ENCODE data around the gene OR4M1.
"Not testable (repeated sequence)": the region's sequence is repeated elsewhere in the genome, so short reads cannot be mapped to it uniquely, and the experiment has no call there.

OR4M1 gene

DNA sequence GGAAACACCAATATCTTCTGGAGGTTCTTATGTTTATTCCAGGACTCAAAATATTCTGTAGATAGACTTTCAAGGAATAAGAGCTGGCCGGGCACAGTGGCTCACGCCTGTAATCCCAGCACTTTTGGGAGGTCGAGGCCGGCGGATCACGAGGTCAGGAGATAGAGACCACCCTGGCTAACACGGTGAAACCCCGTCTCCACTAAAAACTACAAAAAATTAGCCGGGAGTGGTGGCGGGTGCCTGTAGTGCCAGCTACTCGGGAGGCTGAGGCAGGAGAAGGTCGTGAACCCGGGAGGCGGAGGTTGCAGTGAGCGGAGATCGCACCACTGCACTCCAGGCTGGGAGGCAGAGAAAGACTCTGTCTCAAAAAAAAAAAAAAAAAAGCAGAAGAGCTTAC is 12.5 kb downstream of the OR4M1 start:
- H3K4me1 ChIP-seq (ENCODE audit: control insufficient read depth in 2 of 2, insufficient read depth in 2 of 2, low read length in 2 of 2); H3K36me3 ChIP-seq (ENCODE audit: control insufficient read depth in 2 of 2, insufficient read depth in 2 of 2, low read length in 2 of 2); H3K4me3 ChIP-seq (ENCODE audit: low read length in 2 of 2); H3K9me3 ChIP-seq (ENCODE audit: control insufficient read depth in 2 of 2, low read length in 2 of 2); H3K27ac ChIP-seq (ENCODE audit: low read depth in 2 of 2, low read length in 2 of 2); H3K27me3 ChIP-seq (ENCODE audit: control insufficient read depth in 2 of 2, insufficient read depth in 2 of 2, low read length in 2 of 2); H3K9ac ChIP-seq (ENCODE audit: low read depth in 1 of 2, low read length in 2 of 2): not testable (repeated sequence)

DNA sequence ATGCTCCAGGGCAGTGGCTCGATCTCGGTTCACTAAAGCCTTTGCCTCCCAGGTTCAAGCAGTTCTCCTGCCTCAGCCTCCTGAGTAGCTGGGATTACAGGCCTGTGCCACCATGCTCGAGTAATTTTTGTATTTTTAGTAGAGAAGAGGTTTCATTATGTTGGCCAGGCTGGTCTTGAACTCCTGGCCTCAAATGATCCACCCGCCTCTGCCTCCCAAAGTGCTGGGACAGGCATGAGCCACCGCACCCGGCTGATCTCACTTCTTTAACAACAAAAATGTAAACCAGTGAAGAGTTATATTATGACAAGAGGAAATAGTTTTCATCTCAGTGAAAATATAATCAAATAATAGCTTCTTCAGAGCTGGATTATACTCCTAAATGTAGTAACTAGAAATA is 14.0 kb downstream of the OR4M1 start:
- H3K4me3 ChIP-seq (ENCODE audit: low read length in 2 of 2); H3K36me3 ChIP-seq (ENCODE audit: control insufficient read depth in 2 of 2, insufficient read depth in 2 of 2, low read length in 2 of 2); H3K27ac ChIP-seq (ENCODE audit: low read depth in 2 of 2, low read length in 2 of 2); H3K9me3 ChIP-seq (ENCODE audit: control insufficient read depth in 2 of 2, low read length in 2 of 2); H3K4me1 ChIP-seq (ENCODE audit: control insufficient read depth in 2 of 2, insufficient read depth in 2 of 2, low read length in 2 of 2); H3K27me3 ChIP-seq (ENCODE audit: control insufficient read depth in 2 of 2, insufficient read depth in 2 of 2, low read length in 2 of 2); H3K9ac ChIP-seq (ENCODE audit: low read depth in 1 of 2, low read length in 2 of 2): not testable (repeated sequence)

DNA sequence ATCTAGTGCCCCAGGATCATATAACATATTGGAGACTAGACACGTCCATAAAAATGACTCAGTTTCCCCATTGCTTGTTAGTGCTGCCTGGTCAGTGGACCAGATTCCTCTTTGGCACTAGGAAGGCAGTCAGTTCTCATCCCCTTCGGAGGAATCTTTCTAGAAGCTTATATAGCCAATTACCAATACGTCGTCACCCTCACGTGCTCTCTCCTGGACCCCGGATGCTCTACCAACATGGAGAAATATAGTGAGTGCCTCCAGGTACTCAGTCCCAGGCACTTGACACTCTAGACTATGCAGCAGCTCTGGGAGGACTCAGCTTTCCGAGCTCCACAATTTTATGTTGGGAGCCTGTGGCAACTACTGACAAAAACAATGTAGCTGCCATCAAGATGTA is 14.8 kb downstream of the OR4M1 start:
- not testable (repeated sequence) for H3K27ac ChIP-seq (ENCODE audit: low read depth in 2 of 2, low read length in 2 of 2); H3K9me3 ChIP-seq (ENCODE audit: control insufficient read depth in 2 of 2, low read length in 2 of 2); H3K36me3 ChIP-seq (ENCODE audit: control insufficient read depth in 2 of 2, insufficient read depth in 2 of 2, low read length in 2 of 2); H3K27me3 ChIP-seq (ENCODE audit: control insufficient read depth in 2 of 2, insufficient read depth in 2 of 2, low read length in 2 of 2); H3K4me1 ChIP-seq (ENCODE audit: control insufficient read depth in 2 of 2, insufficient read depth in 2 of 2, low read length in 2 of 2); H3K9ac ChIP-seq (ENCODE audit: low read depth in 1 of 2, low read length in 2 of 2); H3K4me3 ChIP-seq (ENCODE audit: low read length in 2 of 2)

DNA sequence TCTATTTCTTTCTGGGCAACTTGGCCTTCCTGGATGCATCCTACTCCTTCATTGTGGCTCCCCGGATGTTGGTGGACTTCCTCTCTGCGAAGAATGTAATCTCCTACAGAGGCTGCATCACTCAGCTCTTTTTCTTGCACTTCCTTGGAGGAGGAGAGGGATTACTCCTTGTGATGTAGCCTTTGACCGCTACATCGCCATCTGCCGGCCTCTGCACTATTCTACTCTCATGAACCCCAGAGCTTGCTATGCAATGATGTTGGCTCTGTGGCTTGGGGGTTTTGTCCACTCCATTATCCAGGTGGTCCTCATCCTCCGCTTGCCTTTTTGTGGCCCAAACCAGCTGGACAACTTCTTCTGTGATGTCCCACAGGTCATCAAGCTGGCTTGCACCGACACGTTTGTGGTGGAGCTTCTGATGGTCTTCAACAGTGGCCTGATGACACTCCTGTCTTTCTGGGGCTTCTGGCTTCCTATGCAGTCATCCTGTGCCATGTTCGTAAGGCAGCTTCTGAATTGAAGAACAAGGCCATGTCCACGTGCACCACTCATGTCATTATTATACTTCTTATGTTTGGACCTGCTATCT is 23.3 kb downstream of the OR4M1 start:
- not testable (repeated sequence) for H3K36me3 ChIP-seq (ENCODE audit: control insufficient read depth in 2 of 2, insufficient read depth in 2 of 2, low read length in 2 of 2); H3K27me3 ChIP-seq (ENCODE audit: control insufficient read depth in 2 of 2, insufficient read depth in 2 of 2, low read length in 2 of 2); H3K9me3 ChIP-seq (ENCODE audit: control insufficient read depth in 2 of 2, low read length in 2 of 2); H3K9ac ChIP-seq (ENCODE audit: low read depth in 1 of 2, low read length in 2 of 2); H3K4me3 ChIP-seq (ENCODE audit: low read length in 2 of 2); H3K27ac ChIP-seq (ENCODE audit: low read depth in 2 of 2, low read length in 2 of 2); H3K4me1 ChIP-seq (ENCODE audit: control insufficient read depth in 2 of 2, insufficient read depth in 2 of 2, low read length in 2 of 2)

DNA sequence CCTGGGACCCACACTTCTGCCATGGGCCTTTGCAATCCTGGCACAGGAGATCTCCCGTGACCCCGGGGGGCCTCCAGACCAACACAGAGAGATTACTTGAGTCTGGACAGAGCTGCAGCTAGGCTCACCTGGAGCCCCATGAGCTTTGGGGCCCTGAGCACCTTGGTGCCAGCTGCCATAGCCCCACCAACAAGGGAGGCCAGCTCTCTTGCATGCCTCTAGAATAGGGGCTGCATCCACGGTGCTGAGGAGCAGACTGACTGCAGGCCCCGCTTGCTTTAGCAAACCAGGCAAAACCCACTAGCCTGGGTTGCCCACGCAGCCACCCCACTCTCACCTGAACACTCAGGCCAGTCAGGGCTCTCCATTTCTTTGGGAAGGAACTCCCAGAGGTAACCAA is 26.6 kb downstream of the OR4M1 start:
- H3K9me3 ChIP-seq (ENCODE audit: control insufficient read depth in 2 of 2, low read length in 2 of 2), result peaks cover 0 to 2% of the 10 kb centered on the region in 2 donors
- no peak overlapping the region for H3K4me3 ChIP-seq (ENCODE audit: low read length in 2 of 2)
- no peaks in the 10 kb centered on the region for H3K36me3 ChIP-seq (ENCODE audit: control insufficient read depth in 2 of 2, insufficient read depth in 2 of 2, low read length in 2 of 2)
- no peak overlapping the region for H3K9ac ChIP-seq (ENCODE audit: low read depth in 1 of 2, low read length in 2 of 2)
- no peak overlapping the region for H3K27ac ChIP-seq (ENCODE audit: low read depth in 2 of 2, low read length in 2 of 2)
- H3K27me3 ChIP-seq (ENCODE audit: control insufficient read depth in 2 of 2, insufficient read depth in 2 of 2, low read length in 2 of 2), result no peaks in the 10 kb centered on the region
- H3K4me1 ChIP-seq (ENCODE audit: control insufficient read depth in 2 of 2, insufficient read depth in 2 of 2, low read length in 2 of 2), result no peaks in the 10 kb centered on the region

DNA sequence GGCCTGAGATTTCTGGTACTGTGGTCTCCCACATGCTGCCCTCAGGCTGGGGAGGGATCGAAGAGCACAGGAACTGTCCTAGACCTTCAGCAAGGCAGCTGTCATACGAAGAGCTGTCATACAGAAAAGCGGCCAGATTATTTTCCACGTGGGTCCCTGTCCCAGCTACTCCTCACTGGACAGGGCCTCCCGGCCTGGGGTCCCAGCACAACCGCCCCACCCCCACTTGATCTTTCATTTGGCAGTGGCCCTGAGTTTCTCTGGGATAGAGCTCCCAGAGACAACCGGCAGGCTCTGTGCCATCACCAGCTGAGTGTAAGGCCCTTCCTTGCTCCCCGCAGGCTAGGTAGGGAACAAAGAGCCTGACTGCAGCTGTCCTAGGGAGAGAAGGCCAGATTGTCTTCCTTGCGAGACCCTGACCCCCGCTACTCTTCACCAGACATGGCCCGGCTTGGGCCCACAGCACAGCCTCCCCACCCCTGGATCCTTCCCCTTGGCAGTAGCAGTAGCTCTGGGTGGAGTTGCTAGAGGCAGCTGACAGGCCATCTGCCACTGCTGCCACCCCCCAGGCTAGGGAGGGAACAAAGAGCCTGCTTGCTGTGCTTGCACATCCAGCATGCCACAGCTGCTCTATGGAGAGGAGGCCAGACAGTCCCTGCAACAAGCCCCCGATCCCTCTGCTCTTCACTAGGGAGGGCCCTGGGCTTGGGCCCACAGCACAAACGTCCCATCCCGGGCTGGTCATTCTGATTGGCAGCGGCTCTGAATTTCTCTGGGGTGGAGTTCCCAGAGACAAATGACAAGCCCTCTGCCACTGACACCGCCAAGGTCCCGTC is 27.2 kb downstream of the OR4M1 start:
- no peaks in the 10 kb centered on the region for H3K36me3 ChIP-seq (ENCODE audit: control insufficient read depth in 2 of 2, insufficient read depth in 2 of 2, low read length in 2 of 2)
- H3K4me1 ChIP-seq (ENCODE audit: control insufficient read depth in 2 of 2, insufficient read depth in 2 of 2, low read length in 2 of 2), result no peaks in the 10 kb centered on the region
- no peak overlapping the region for H3K9ac ChIP-seq (ENCODE audit: low read depth in 1 of 2, low read length in 2 of 2)
- H3K4me3 ChIP-seq (ENCODE audit: low read length in 2 of 2), result no peak overlapping the region
- H3K27me3 ChIP-seq (ENCODE audit: control insufficient read depth in 2 of 2, insufficient read depth in 2 of 2, low read length in 2 of 2), result no peaks in the 10 kb centered on the region
- no peak overlapping the region for H3K27ac ChIP-seq (ENCODE audit: low read depth in 2 of 2, low read length in 2 of 2)
- peaks cover 0 to 2% of the 10 kb centered on the region in 2 donors for H3K9me3 ChIP-seq (ENCODE audit: control insufficient read depth in 2 of 2, low read length in 2 of 2)

DNA sequence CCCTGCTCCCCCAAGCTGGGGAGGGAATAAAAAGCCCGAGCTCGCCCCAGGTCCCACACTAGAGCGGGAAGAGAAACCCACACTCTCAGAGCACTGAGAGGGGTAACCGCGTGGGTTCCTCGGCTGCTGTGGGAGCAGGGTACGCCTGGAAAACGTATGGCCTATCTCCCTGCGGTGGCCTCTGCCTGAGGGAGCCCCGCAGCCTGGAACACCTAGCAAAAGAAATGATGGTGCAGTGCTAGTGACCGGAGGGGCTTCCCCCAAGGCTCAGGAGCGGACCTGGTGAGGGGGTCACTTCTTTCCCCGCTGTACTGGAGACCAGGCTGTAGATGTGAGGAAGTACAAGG is 27.8 kb downstream of the OR4M1 start:
- Histone ChIP-seq H3K4me3 (ENCODE audit: low read length in 2 of 2) (no peak overlapping the region), H3K9me3 (ENCODE audit: control insufficient read depth in 2 of 2, low read length in 2 of 2) (peaks cover 0 to 2% of the 10 kb centered on the region in 2 donors), H3K4me1 (ENCODE audit: control insufficient read depth in 2 of 2, insufficient read depth in 2 of 2, low read length in 2 of 2) (no peaks in the 10 kb centered on the region), H3K27me3 (ENCODE audit: control insufficient read depth in 2 of 2, insufficient read depth in 2 of 2, low read length in 2 of 2) (no peaks in the 10 kb centered on the region), H3K27ac (ENCODE audit: low read depth in 2 of 2, low read length in 2 of 2) (no peak overlapping the region), H3K9ac (ENCODE audit: low read depth in 1 of 2, low read length in 2 of 2) (no peak overlapping the region), H3K36me3 (ENCODE audit: control insufficient read depth in 2 of 2, insufficient read depth in 2 of 2, low read length in 2 of 2) (no peaks in the 10 kb centered on the region)

DNA sequence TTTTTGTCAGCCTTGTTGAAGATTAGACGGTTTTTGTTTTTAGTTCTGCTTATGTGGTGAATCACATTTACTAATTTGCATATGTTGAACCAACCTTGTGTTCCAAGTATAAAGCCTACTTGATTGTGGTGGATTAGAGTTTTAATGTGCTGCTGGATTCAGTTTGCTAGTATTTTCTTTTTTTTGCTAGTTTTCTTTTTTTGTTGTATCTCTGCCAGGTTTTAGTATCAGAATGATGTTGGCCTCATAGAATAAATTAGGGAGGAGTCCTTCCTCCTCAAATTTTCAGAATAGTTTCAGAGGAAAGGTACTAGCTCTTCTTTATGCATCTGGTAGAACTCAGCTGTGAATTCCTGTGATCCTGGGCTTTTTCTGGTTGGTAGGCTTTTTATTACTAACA is 30.2 kb downstream of the OR4M1 start, which contains the start of gene OR4N2:
Gene OR4N2 (plus strand): TSS at position 301 of the 400 bp plus-strand sequence. CDS start 23,679 bp downstream, outside the sequence.
- H3K4me3 ChIP-seq (ENCODE audit: low read length in 2 of 2); H3K9me3 ChIP-seq (ENCODE audit: control insufficient read depth in 2 of 2, low read length in 2 of 2); H3K4me1 ChIP-seq (ENCODE audit: control insufficient read depth in 2 of 2, insufficient read depth in 2 of 2, low read length in 2 of 2): not testable (repeated sequence)

DNA sequence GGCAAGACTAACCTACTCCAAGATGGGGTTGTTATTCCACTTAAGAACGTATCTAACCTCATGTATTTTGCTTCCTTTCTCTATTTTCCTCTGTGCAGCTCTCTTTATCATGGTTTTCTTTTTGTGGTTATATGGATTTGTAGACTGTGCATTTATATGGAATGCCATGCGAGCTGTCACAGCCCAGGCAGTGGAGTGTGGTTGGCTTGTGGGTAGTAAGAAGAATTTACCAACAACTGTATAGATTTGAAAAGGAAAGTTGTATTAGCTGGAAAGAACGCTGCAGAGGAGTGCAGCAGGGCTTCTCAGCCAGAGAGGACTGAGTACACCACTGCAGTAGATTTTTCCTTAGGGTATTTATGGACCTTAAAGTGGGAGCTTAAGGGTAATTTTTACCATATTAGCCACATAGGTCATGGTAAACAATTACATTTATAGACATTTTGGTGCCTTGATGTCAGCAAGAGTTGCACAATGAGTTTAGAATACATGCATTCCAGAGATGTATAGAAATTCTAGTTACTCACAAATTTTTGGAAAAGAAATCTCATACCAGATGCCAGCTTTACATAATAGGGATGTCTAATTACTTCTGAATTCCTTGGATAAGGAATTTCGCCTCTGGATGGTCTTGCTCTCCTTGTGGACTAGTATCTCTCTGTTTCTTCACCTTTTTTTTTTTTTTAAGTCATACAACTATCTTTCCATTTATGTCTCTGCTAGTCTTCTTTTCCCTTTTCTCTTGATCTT is 40.0 kb downstream of the OR4M1 start:
- not testable (repeated sequence) for H3K36me3 ChIP-seq (ENCODE audit: control insufficient read depth in 2 of 2, insufficient read depth in 2 of 2, low read length in 2 of 2); H3K27me3 ChIP-seq (ENCODE audit: control insufficient read depth in 2 of 2, insufficient read depth in 2 of 2, low read length in 2 of 2); H3K4me1 ChIP-seq (ENCODE audit: control insufficient read depth in 2 of 2, insufficient read depth in 2 of 2, low read length in 2 of 2); H3K4me3 ChIP-seq (ENCODE audit: low read length in 2 of 2); H3K9ac ChIP-seq (ENCODE audit: low read depth in 1 of 2, low read length in 2 of 2); H3K27ac ChIP-seq (ENCODE audit: low read depth in 2 of 2, low read length in 2 of 2); H3K9me3 ChIP-seq (ENCODE audit: control insufficient read depth in 2 of 2, low read length in 2 of 2)

More for the DNA sequence above, 30.2 kb downstream of the OR4M1 start, which contains the start of gene OR4N2:
- H3K27me3 ChIP-seq (ENCODE audit: control insufficient read depth in 2 of 2, insufficient read depth in 2 of 2, low read length in 2 of 2); H3K36me3 ChIP-seq (ENCODE audit: control insufficient read depth in 2 of 2, insufficient read depth in 2 of 2, low read length in 2 of 2); H3K27ac ChIP-seq (ENCODE audit: low read depth in 2 of 2, low read length in 2 of 2); H3K9ac ChIP-seq (ENCODE audit: low read depth in 1 of 2, low read length in 2 of 2): not testable (repeated sequence)

DNA sequence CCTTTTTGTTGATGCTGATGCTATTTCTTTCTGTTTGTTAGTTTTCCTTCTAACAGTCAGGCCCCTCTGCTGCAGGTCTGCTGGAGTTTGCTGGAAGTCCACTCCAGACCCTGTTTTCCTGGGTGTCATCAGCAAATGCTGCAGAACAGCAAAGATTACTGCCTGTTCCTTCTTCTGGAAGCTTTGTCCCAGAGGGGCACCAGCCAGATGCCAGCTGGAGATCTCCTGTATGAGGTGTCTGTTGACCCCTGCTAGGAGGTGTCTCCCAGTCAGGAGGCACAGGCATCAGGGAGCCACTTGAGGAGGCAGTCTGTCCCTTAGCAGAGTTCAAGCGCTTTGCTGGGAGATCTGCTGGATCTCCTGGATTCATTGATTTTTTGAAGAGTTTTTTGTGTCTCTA is 46.6 kb downstream of the OR4M1 start:
- not testable (repeated sequence) for H3K4me3 ChIP-seq (ENCODE audit: low read length in 2 of 2); H3K9ac ChIP-seq (ENCODE audit: low read depth in 1 of 2, low read length in 2 of 2); H3K27ac ChIP-seq (ENCODE audit: low read depth in 2 of 2, low read length in 2 of 2); H3K27me3 ChIP-seq (ENCODE audit: control insufficient read depth in 2 of 2, insufficient read depth in 2 of 2, low read length in 2 of 2); H3K36me3 ChIP-seq (ENCODE audit: control insufficient read depth in 2 of 2, insufficient read depth in 2 of 2, low read length in 2 of 2); H3K9me3 ChIP-seq (ENCODE audit: control insufficient read depth in 2 of 2, low read length in 2 of 2); H3K4me1 ChIP-seq (ENCODE audit: control insufficient read depth in 2 of 2, insufficient read depth in 2 of 2, low read length in 2 of 2)
